Suppressor macrophage treated with lipopolysaccharide for 1 hour (primary cell): Measurements from ENCODE around the gene DUSP7.

Source experiments
- DNase-seq, 3 donors: peaks; one replicate each; pipeline ENCODE4 v3.0.0-alpha.2; 2020 to 2022

DUSP7 gene

DNA sequence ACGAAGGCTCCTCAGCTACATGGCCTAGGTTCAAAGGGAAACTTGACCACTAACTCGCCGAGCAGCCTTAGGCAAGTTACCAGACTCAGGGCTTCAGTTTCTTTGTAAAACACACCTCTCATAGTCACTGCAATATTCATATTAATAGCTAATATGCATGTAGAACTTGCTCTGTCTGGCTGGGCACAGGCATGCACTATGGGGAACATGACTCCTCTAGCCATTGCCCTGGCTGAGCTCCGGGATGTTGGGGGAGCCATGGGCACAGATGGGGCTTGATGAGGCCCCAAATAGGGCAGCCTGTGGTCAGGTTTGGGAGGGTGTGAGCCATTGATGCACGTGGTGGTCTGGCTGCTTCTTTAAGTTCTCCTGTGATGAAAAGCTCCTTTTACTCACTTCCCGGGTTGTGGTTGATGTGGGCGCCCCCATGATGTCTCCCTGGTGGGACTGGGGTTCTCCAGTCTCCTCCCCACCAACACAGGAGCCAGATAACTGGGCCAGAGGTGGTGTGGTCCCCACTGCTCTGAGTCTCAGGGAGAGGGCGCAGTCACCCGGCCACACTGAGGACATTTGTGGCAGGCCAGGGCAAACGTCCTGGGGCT, 29.4 kb upstream of the DUSP7 start:
- peak; percentile 41 to 56 (median 49) for DNase-seq

DNA sequence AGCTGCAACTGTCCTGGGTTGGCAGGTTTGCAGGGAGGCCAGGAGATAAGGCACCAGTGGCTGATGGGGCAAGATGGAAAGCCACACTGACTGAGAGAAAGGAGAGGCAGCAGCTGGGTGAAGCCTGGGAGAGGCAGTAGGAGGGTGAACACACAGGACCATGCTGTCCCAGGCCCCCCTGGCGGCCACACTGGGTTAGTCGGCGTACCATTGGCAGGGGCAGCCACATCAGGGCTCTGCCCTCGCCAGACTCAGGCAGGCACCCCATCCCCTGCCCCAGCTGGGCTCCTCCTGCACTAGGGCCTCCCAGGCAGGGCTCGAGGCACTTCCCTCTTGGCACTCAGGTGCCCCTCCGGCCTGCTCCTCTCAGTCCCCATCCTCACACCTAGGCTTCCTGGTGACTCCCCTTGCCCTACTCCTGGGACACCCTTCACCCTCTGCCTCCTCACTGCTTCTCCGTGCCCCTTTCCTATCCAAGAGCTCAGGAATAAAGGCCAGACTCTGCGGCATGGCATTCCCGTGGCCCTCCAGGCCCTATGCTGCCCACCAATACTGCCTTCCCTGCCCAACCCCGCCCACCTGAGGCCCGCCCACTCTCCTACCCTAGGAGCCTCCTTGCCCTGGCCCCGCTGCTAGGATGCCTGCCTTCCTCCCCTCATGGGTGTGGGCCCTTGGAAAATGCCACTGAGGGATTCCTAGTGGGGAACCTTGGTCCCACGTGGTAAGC, 28.7 kb upstream of the DUSP7 start:
- DNase-seq, result no peak

DNA sequence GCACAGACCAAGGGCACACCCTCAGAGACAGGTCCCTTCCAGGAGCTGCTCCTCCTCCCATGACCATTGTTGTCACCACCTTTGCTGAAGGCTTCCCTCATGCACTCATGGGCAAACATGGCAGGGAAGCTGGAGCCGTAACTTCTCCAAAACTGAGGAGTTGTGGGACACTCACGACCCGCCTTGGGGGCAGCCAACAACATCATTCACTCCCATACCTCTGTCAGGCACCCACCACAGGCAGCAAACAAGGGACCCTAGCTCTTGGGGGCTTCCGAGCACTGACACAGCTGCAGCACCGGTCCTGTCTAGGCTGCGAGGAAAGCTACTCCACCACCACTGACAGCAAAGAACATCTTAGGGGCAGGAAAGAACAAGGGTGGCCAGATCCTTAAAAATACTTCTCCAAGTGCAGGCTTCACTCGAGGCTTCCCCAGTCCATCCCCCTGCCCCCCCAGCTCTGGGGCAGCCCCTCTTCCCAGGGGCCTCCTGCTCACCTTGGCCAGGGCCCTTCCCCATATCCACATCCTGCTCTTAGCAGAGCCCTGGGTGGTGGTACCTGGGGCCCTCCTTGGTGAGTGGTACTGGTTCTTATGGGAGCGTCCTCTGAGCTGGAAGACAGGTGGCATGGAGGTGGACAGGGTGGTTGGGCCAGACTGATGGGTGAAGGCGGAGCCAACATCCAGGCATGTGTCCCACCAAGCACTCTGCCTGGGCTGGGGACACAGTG, 28.0 kb upstream of the DUSP7 start:
- DNase-seq, result no peak

DNA sequence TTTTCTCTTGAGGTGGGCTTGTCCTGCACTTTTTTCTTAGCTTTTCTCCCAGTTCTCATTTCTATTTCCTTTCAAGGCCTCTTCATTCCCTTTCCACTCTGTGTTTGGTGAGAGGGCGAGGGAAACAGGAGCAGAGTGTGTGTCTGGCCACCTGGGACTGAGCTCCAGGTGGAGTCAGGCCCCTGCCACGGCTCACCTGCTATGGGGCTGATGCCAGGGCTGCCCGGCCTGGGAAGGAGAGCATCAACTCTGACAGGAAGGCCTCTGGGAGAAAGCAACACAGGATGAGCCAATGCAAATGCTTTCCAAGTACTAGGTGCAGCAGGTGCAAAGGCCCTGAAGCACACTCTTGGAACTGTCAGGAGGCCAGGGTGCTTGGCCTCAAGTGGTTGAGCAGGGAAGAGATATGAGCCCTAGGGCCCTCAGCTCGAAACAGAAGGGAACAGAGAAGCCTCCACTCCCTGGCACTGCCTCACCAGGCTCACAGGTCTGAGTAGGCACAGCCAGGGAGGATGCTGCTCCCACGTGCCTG, 27.3 kb upstream of the DUSP7 start:
- DNase-seq, result no peak

DNA sequence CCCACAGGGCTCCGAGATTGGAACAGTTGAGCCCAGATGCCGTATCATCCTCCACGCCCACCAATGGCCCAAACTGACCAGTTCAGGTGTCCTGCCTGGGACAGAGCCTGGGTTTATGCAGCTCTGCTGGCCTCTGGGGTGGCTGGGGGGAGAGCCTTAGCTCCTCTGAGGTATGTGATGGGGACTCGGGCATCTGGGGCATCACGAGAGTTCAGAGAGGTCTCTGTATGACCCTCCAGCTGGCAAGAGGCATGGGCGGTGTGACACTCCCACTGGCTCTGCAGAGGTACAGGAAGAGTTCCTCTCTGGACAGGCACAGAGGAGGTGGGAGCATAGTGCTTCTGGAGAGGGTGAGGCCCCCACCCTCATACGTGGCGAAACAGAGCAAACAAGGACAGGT, 26.6 kb upstream of the DUSP7 start:
- no peak for DNase-seq

DNA sequence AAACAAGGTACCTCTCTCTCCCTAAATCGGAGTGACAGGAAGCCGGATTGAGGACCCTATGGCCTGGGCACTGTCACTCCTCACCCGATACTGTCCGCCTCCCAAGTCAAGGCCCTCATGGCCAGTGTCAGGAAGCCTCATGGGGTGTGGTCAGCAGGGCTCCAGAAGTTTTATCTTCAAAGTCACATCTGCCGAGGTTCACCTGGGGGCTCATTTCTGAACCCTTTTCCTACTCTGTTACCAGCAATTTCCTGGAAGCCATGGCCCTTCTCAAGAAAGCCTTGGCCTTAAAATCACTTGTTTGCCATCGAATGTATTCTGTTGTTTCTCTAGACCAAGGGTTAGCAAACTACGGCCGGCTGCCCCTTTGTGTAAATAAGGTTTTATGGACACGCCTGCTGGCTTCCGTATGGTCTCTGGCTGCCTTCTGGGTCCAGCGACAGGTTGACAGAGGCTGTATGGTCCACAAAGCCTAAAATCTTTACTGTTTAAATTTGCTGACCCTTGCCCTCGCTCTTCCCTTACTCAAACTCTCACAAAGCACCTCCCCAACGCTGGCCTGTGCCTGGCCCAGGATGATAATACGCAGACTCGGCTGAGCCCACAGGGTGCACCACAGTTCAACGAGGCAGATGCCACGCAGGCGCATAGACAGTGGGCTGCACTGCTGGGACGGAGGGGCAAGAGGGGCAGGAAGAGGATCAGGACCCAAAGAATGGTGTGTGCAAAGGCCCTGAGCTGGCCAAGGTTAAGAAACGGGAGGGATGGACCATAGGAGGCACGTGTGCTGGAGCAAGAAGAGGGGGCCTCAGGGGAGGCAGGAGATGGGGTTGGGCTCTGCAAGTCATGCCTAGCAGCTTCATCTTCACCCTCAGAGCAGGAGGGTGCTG, 24.7 kb upstream of the DUSP7 start:
- no peak for DNase-seq

DNA sequence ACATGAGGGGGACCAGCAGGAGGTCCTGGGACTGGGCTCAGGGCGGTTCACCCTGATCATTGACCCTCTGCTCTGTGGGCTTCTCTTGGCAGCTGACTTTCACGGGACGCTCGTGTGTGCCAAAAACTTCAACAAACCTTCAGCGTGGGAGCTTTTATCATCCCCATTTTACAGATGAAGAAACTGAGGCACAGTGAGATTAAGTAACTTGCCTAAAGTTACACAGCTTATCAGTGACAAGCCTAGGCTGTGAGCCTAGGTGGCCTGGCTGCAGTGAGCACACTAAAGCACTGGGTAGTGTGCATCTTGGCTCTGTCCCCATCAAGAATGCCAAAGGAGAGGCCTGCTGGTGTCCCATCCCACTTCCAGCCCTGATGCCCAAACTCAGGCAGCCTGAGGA, 23.6 kb upstream of the DUSP7 start:
- no peak for DNase-seq

DNA sequence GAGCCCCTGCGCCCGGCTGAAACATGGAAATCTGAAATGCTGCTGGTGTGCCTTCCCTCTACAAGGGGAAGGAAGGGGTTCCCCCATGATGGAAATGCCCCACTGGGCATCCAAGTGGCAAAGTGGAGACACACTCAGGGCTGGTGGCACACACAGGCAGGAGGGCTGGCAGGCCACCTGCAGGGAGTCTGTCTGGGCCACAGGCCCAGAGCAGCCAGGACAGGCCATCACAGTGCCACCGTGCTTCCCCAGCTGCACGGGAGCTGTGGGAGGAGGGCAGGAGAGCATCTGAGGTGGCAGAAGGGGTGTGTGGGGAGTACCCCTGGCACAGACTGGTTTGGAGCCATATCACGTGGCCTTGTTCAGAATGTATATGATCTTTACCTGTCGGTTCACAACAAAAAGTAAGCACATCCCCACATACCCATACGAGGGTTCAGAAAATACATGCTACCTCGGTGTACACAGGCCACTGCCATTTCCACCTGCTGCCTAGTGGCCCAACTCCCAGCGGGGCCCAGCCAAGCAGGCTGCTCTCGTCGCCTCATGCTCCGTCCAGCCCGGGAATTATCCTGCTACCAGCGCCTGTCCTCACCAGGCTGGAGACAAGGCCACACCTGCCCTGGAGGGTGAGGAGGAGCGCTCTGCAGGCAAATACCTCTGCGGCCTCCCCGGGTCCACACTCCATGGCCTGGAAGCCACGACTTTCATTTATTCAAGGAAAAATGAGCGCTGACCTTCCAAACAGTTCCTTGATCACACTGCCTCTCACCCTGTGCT, 22.6 kb upstream of the DUSP7 start:
- no peak for DNase-seq

DNA sequence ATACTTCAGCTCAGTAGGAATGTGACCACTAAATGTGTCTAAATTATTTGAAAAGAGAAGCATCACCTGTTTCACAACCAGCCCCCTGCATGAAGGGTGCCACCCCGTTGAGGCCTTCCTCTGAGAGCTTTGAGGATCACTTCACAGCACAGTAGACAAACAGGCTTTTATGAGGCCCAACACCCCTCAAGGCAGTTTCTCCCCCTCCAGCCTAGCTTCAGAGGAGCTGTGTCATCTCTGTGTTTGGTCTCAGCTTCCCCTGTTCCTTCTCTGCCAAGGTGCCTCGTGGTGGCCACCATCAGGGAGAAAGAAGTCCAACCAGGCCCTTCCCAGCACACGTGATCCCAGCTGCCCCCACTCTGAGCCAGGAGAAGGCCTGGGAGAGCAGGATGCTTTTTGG, 21.6 kb upstream of the DUSP7 start:
- DNase-seq, result no peak

DNA sequence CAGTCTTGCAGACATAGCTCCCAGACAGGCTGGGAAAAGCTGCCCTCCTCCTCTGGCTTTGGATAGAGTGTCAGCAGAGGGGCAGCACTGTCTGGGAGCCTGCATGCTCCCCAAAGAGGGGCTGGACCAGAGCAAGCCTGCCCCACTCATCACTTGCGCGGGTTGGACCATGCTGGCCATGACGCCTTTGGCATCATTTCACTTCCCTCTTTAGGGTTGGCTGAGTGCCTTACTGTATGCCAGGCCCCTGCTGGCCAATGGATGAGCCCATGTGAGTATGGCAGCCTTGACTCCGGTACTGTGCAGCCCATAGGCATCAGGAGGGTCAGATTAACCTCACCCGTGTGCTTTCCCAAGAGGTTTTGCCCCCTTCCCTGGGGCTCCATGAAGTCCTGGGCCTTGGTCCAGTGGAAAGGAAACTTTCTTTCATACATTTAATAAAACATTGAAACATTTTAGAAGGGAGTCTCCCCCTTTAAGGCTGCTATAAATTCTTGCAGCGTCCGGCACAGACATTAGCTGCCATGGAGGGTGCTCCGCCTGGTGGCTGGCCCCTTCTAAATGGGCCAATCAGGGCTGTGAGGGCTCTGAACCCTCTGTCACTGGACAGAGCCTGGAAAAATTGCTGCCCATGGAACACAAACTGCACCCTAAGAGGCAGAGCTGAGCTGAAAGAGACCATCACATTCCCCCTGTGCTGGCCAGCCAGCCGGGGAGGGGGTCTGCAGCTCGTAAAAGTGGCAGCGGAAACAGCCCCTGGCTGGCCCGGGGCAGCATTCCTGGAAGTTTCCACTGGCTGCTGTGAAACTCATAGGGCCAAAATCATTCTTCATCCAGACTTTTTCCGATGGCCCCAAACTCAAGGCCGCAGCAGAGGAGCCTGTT, 20.8 kb upstream of the DUSP7 start:
- peak in 1 of 3 donors; percentile 43 for DNase-seq

DNA sequence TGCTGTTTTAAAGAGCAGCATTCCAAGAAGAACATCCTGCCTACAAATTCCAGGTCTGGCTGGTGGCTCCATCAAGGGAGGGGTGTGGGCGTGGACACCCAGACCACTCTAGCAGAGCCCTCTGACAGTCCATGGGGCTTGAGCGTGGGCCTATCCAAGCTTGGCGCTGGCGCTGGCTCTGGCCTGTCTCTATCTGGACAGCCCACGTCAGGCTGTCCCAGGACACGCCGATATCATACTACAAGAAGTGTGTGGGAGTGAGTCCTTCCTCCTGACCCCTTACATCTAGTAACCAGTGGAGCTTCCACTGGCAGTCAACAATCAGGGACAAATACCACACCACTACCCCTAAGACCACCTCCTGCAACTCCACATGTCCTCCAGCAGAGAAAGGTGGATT, 17.1 kb upstream of the DUSP7 start:
- DNase-seq, result peak in 2 of 3 donors; percentile 29 to 40

DNA sequence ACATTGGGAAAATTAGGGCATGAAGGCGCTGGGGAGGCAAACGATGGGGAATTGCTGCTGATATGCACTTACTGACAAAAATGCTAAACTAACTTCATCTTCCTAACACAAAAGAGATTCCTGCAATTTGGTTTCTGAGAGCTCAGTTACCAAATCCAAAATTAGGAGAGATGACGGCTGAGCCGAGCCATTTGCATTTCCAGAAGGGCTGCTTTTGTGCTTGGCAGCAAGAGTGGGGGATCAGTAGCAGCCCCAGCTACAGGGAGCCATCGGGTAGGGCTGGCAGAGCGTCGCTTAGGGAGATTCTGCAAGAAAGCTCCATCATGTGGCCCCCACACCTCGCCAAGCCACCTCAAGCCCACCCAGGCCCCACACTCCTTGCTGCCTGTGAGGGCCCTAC, 16.1 kb upstream of the DUSP7 start:
- DNase-seq, result no peak

DNA sequence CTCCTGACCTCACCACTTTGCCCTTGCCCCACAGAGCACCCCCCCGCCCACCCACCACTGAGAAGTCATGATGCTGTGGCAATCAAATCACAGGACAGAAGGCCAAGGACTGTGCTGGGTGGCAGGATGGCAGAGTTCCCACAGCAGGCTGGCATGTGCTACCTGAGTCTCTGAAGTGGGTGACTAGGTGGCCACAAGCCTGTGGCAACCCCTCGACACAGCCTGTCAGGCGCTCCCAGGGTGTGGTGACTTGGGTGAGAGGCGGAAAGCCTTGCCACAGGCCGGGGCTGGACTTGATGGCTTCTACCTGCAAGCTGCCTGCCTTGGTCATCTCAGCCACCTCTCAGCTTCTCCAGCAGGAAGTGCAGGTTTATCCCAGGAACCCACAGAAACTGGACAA, 15.6 kb upstream of the DUSP7 start:
- no peak for DNase-seq

DNA sequence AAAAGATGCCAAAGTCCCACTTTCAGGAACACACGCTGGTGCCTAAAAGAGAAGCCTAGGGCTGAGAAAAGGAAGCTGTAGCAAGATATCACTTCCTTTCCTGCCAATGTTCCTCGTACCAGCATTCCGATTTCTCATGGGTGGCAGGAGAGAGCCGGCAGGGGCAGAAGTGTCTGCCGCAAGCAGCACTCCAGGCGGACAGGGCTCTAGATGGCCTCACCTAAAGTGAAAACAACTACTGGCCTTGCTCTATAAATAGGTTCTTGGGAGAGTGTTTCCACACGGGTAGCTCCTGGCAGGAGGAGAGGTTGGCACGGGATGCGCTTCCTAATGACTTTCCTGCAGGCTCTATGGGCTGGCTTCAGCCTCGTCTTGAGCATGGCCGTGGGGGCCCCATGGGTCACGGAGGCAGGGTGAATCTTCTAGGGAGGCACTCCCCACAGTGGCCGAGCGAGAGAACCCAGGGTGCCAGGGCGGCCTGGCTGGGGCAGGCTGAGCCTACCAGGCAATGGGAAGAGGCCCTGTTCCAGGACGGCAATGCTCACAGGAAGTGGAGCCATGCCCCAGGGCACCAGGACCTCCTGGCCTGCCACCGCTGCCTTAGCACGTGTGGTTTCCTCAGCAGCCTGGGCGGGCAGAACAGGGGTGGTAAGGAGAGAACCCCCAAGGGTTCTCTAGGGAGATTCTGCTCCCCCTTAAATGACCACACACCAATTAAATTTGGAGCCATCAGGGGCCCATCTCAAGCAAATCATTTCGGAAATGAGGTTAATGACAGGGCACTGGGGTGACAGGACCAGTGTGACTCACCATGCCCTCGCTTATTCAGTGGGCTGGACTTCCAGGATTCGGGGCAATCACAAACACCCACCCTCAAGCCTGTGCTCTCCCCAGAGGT, 14.6 kb upstream of the DUSP7 start:
- DNase-seq, result peak; percentile 73 to 80 (median 77)

DNA sequence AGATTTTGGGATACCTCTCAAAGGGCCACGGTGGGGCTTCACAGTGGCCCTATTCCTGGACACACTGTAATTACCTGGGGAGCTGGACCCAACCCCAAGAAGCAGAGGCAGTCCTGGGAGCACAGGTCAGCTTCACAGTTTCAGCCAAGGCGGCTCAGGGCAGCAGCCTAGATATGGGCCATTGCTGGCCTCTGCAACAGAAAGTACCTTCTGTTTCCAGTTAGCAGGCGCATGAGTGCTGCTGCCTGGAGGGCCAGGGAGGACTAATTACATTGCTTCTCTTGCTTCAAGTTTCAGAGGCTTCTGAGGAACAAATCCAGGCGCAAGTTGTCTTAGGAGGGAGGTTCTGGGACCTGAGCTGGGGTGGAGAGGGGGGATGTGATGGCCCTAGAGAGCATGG, 13.5 kb upstream of the DUSP7 start:
- DNase-seq, result no peak

DNA sequence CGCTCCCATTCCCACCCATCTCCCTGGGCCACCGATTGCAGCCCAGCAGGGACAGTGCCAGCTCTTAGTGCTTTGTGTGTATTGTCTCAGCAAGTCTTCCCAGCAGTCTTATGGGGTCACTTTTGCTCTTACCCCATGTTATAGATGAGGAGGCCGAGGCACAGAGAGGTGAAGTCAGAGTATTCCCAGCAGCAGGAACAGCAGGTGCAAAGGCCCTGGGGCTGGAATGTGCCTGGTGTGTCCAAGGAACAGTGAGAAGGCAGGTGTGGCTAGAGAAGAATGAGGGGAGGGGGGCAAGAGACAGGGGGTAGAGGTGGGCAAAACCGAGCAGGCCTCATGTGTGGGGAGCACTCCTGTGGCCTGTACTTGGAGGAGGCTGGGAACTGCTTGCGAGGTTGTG, 12.8 kb upstream of the DUSP7 start:
- no peak for DNase-seq

DNA sequence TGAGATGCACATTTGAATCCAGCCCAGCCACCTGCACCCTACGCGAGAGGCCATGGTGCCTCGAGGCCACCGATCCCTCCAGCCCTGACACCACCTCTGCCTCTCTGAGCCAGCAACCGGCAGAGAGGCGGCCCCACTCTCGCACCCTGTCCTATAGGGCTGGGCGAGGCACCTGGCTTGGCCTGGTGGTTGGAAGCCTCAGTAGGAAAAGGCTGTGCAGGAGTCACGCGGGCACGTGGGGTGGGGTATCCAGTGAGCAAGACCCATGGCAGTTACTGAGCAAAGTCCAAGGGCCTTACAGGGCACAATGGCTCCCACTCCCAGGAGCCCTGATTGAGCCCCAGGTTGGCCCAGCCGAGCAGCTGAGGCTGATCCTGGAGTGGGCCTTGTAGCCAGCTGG, 12.4 kb upstream of the DUSP7 start:
- no peak for DNase-seq

DNA sequence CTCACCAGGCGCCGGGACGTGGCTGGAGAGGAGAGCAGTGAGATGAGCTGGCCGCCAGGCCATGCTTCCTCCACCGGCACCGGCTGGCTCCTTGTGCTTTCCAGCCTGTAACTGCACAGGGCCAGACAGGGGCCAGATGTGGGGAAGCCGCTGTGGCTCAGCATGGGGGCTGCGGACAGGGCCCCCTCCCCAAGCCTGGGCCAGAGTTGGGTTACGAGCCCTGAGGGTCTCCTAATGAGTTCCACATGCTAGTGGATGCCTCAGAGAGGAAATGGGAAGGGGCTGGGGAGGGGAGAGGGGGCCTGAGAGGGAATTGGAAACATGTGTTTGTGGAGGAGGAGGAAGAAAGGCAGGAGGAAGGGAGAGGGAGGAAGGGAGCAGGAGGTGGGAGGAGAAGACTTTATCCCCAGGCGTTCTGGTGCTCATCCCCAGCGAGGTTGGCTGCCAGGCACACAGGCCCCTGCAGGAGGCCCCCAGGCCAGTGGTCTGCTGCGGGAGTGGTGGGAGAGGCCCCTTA, 11.7 kb upstream of the DUSP7 start:
- no peak for DNase-seq

DNA sequence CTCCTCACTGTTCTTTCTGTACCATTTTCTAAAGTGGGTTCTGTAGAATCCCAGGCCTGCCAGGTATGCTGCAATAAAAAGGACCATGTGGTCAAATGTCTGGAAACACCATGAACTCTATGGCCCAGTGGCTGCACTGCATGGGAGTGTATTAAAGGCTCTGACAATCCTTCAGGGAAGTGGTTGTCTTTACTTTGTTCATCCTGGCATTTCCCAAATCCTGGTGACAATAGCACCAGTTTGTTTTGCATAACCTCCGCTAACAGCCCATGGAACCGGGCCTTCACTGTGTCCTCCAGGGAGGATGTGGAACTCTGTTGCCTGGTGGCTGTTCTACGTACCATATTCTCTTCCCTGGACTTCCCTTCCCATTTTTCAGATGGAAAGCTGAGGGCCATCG, 11.2 kb upstream of the DUSP7 start:
- DNase-seq, result peak; percentile 46 to 61 (median 58)

DNA sequence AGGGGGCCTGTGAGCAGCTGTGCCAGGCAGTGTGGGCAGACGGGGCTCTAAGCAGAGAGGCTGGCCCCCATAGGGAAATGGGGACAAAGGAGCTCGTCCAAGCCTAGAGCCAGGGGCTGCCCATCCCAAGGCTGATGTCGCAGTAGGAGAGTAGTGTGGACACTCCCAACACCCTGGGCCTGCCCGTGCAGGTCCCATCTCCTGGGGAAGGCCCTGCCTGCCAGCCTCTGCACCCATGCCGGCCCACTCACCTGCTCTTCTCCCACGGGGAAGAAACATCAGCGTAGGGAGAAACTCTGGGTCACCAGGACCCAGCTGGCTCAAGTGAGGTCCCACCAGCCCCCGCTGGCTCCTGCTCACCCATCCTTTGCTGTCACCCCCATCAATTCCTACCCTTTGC, 10.7 kb upstream of the DUSP7 start:
- no peak for DNase-seq
